ENCODE measurements around the gene B3GALT4.
A peak's percentile ranks its signal among the peaks of the same experiment; 100 is the strongest.

B3GALT4 gene

GRCh38 chr6:33241968-33242367 lies 35.0 kb upstream of the B3GALT4 start (continued):
- TF ChIP-seq SCRT1 (tag by site-specific recombination; IDR thresholded peaks at IDR 0.05; ENCODE audit: borderline replicate concordance) (no peak), ZNF623 (tag by site-specific recombination; IDR thresholded peaks at IDR 0.05) (no peak), HOXD13 (CRISPR knock-in tag; IDR thresholded peaks at IDR 0.05; ENCODE audit: borderline replicate concordance) (no peak), HOXC10 (CRISPR knock-in tag; IDR thresholded peaks at IDR 0.05) (no peak), ZNF473 (tag by site-specific recombination; IDR thresholded peaks at IDR 0.05) (no peak), ZFP69B (tag by site-specific recombination; IDR thresholded peaks at IDR 0.05) (no peak), ZNF174 (tag by site-specific recombination; IDR thresholded peaks at IDR 0.05) (no peak)

DNA sequence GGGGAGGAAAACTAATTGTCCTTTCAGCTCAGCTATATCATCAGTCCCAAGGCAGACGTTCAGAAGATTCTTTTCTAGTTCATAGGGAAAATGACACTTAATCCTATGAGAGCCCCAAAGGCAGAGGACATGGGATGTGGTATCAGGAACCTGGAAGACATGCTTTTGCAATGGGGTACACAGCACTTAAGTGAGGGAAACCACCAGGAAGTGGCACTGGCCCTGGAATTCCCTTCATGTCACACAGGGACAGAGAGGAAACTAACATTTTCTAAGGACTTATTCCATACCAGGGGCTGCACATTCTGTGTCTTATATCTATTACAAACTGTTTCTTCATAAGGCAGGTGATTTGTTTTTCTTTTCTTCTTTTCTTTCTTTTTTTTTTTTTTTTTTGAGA lies 33.4 kb upstream of the B3GALT4 start:
- POLR2A ChIA-PET = interaction anchor here (0.7 kb wide), 1 partner anchor 15 kb away, joined by 5 read pairs; no protein-coding TSS in a partner anchor
- H3K36me3 ChIP-seq (ENCODE audit: control insufficient read depth in 2 of 2, insufficient read depth in 1 of 2, low read length in 2 of 2) = no peaks in the 10 kb centered on the region
- no peak overlapping the region for H3K27ac ChIP-seq (ENCODE audit: extremely low read depth, low read depth, low read length)
- TF ChIP-seq ZNF658 (tag by site-specific recombination; IDR thresholded peaks at IDR 0.05) = no peak
- no peak for TF ChIP-seq ZBTB8A (tag by site-specific recombination; IDR thresholded peaks at IDR 0.05)
- TF ChIP-seq ZNF202 (tag by site-specific recombination; IDR thresholded peaks at IDR 0.05; ENCODE audit: borderline replicate concordance) = no peak
- TF ChIP-seq ZNF548 (tag by site-specific recombination; IDR thresholded peaks at IDR 0.05) = no peak
- no peak for TF ChIP-seq ZBTB21 (tag by site-specific recombination; IDR thresholded peaks at IDR 0.05)
- no peak for TF ChIP-seq SP7 (tag by site-specific recombination; IDR thresholded peaks at IDR 0.05)
- no peak for TF ChIP-seq RBAK (tag by site-specific recombination; IDR thresholded peaks at IDR 0.05)
- TF ChIP-seq ZNF274 (IDR thresholded peaks at IDR 0.05; ENCODE audit: low read length) = no peak
- TF ChIP-seq ZNF274 (tag by site-specific recombination; IDR thresholded peaks at IDR 0.05; ENCODE audit: borderline replicate concordance) = no peak
- TF ChIP-seq ZNF24 (tag by site-specific recombination; IDR thresholded peaks at IDR 0.05) = no peak
- TF ChIP-seq, protein P1, sequence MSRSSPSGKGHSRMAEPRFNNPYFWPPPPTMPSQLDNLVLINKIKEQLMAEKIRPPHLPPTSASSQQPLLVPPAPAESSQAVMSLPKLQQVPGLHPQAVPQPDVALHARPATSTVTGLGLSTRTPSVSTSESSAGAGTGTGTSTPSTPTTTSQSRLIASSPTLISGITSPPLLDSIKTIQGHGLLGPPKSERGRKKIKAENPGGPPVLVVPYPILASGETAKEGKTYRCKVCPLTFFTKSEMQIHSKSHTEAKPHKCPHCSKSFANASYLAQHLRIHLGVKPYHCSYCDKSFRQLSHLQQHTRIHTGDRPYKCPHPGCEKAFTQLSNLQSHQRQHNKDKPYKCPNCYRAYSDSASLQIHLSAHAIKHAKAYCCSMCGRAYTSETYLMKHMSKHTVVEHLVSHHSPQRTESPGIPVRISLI (tag by site-specific recombination; IDR thresholded peaks at IDR 0.05) = no peak
- no peak for TF ChIP-seq REPIN1 (tag by site-specific recombination; IDR thresholded peaks at IDR 0.05; ENCODE audit: low read depth)
- TF ChIP-seq MYNN (tag by site-specific recombination; IDR thresholded peaks at IDR 0.05; ENCODE audit: borderline replicate concordance) = no peak
- CTCF ChIA-PET = interaction anchor here (0.7 to 2.0 kb wide), 5 partner anchors 15 to 342 kb away, joined by 3 to 8 read pairs (median 4); no protein-coding TSS in a partner anchor
- H3K4me1 ChIP-seq (ENCODE audit: control insufficient read depth, insufficient read depth, low read length) = peaks cover 3% of the 10 kb centered on the region
- no peaks in the 10 kb centered on the region for H3K9me3 ChIP-seq (ENCODE audit: control insufficient read depth, insufficient read depth, low read depth, low read length)
- H3K4me3 ChIP-seq (ENCODE audit: low read depth, low read length) = no peak overlapping the region

- H3K4me3 ChIP-seq (ENCODE audit: low read depth, low read length) = peak overlapping the region; percentile 34
- ChIA-PET POLR2A (interaction anchor here (0.5 to 4.8 kb wide), 22 partner anchors 12 to 277 kb away, joined by 3 to 65 read pairs (median 8); partner anchors contain the start of genes B3GALT4, HSD17B8, PFDN6 and RGL2), CTCF (interaction anchor here (0.5 to 6.1 kb wide), 60 partner anchors 9 to 801 kb away, joined by 3 to 76 read pairs (median 6); partner anchors contain the start of genes HSD17B8 and RING1)
- H3K4me1 ChIP-seq (ENCODE audit: control insufficient read depth, insufficient read depth, low read length) = peaks cover 12% of the 10 kb centered on the region
- peaks cover 14 to 20% of the 10 kb centered on the region in 2 experiments; a peak in 2 of 3 replicates for H3K36me3 ChIP-seq (ENCODE audit: control insufficient read depth in 2 of 2, insufficient read depth in 1 of 2, low read length in 2 of 2)
- no peaks in the 10 kb centered on the region for H3K9me3 ChIP-seq (ENCODE audit: control insufficient read depth, insufficient read depth, low read depth, low read length)
- H3K27ac ChIP-seq (ENCODE audit: extremely low read depth, low read depth, low read length) = peak overlapping the region; percentile 88
- TF ChIP-seq ZNF664 (tag by site-specific recombination; IDR thresholded peaks at IDR 0.05) (no peak), PATZ1 (tag by site-specific recombination; IDR thresholded peaks at IDR 0.05) (peak; percentile 47; the same call in 1 of the 2 replicates), INSM2 (tag by site-specific recombination; IDR thresholded peaks at IDR 0.05) (peak; percentile 18; the same call in 1 of the 2 replicates), ZNF658 (tag by site-specific recombination; IDR thresholded peaks at IDR 0.05) (no peak), PRDM4 (tag by site-specific recombination; IDR thresholded peaks at IDR 0.05) (no peak), ZSCAN23 (tag by site-specific recombination; IDR thresholded peaks at IDR 0.05) (0 out of 2 replicates have a peak, but pooled peaks have one; percentile 27)
Observed at GRCh38 chr6:33247977-33248642, 28.8 kb upstream of the B3GALT4 start.
